Stimulated activated CD4-positive, alpha-beta T cell treated with anti-CD3 and anti-CD28 coated beads, TNF-alpha, amount 100 ng/mL, for 24 hours (primary cell): ENCODE data around the gene GIPC3.

Experiments
- DNase-seq, 3 experiments: peaks; one replicate each; pipeline ENCODE4 v3.0.0-alpha.2; 2020; ENCODE audit warnings: low read depth in 3 of 3

Gene GIPC3

GRCh38 chr19:3638208-3639193 is 53.2 kb downstream of the GIPC3 start:
- DNase-seq, result no peak

GRCh38 chr19:3639479-3639878 is 54.2 kb downstream of the GIPC3 start:
- no peak for DNase-seq

- no peak for DNase-seq
These were observed 56.4 kb downstream of the GIPC3 start for GRCh38 chr19:3641515-3642269.

GRCh38 chr19:3642296-3642695 is 57.0 kb downstream of the GIPC3 start:
- DNase-seq, result no peak
